HCT116 (cell line): ENCODE measurements around the gene RPL10A. TPM values are rescaled to one million over a fixed set of nuclear protein-coding genes. Genes with fewer than 3 reads are reported as not detected.
A peak's percentile ranks its signal among the peaks of the same experiment; 100 is the strongest.

Experiments used
- ATAC-seq: fragments of 200-7000 bp; cut with Tn5 transposase; 2 replicates; pipeline ENCODE4 v1.9.1; 2020; ENCODE audit warnings: mild to moderate bottlenecking, moderate library complexity
- BruUV-seq: library from RNA; stranded (reverse); fragments of 400-500 nt; replicated peaks from 2 replicates; lab custom pipeline; 2021; lab: Mats Ljungman, UMichigan
- CTCF ChIA-PET: fragments of 300-600 bp; sonication (Branson Sonifier 250); formaldehyde crosslinking; loops from one replicate; lab custom pipeline; 2021; ENCODE audit warnings: antibody characterized with exemption; lab: Charles Lee
- POLR2A ChIA-PET: fragments of 300-600, 350-600 bp; sonication (Branson Sonifier 250); formaldehyde crosslinking; loops from one replicate; lab custom pipeline; 2021; ENCODE audit warnings: antibody characterized with exemption; lab: Charles Lee
- RAD21 ChIA-PET, 2 experiments: fragments of 300-600 bp; sonication (Branson Sonifier 250); formaldehyde crosslinking; loops; one replicate each; lab custom pipeline; 2023; ENCODE audit warnings: low total read pairs in 2 of 2; ENCODE audit not compliant: uncharacterized antibody in 2 of 2, unreplicated experiment in 2 of 2, low non-redundant PET in 1 of 2; lab: Charles Lee
- DNase-seq: peaks from one replicate; pipeline ENCODE4 v3.0.0-alpha.2; 2010; ENCODE audit warnings: low read depth, low spot score
- H2AFZ ChIP-seq: fragments of 200-600 bp; shearing (Covaris generic), sonication (generic); 2 replicates; pipeline ENCODE4 v1.6.1; 2017; ENCODE audit warnings: low read depth, mixed run types, mixed read lengths, antibody characterized with exemption, low read length; ENCODE audit not compliant: poor library complexity, severe bottlenecking
- H3K27ac ChIP-seq: 2 replicates; pipeline ENCODE4 v1.5.1; 2012; ENCODE audit warnings: low read depth, low read length
- H3K27me3 ChIP-seq: fragments of 200-600 bp; sonication (generic); 2 replicates; pipeline ENCODE4 v1.6.1; 2016; ENCODE audit warnings: mixed run types, low read length, mixed read lengths; ENCODE audit not compliant: insufficient read depth
- H3K36me3 ChIP-seq, 2 experiments: fragments of 200-500 bp in 1 of 2; fragments of 200-600 bp in 1 of 2; sonication (Bioruptor generic) in 1 of 2; sonication (generic) in 1 of 2; 2 replicates each; pipeline versions ENCODE4 v1.5.1 to v1.6.1; 2014 to 2016; ENCODE audit warnings: low read length in 2 of 2, inconsistent platforms in 1 of 2, mixed read lengths in 1 of 2, mixed run types in 1 of 2; ENCODE audit not compliant: insufficient read depth in 2 of 2, control insufficient read depth in 1 of 2
- H3K4me1 ChIP-seq, 2 experiments: fragments of 200-600 bp in 1 of 2; sonication (generic) in 1 of 2; 2 replicates each; pipeline versions ENCODE4 v1.5.1 to v1.6.1; 2012 to 2017; ENCODE audit warnings: low read length in 2 of 2, inconsistent platforms in 1 of 2, mild to moderate bottlenecking in 1 of 2, mixed read lengths in 1 of 2, mixed run types in 1 of 2, moderate library complexity in 1 of 2; ENCODE audit not compliant: insufficient read depth in 2 of 2, control insufficient read depth in 1 of 2
- H3K4me2 ChIP-seq: fragments of 200-600 bp; sonication (generic); 2 replicates; pipeline ENCODE4 v1.6.1; 2017; ENCODE audit warnings: mixed run types, low read length, mixed read lengths
- H3K4me3 ChIP-seq, 2 experiments: fragments of 200-600 bp in 1 of 2; sonication (generic) in 1 of 2; replicated peaks in 1 of 2; 2 replicates each; pipeline ENCODE4 v1.5.1; 2011 to 2016; ENCODE audit warnings: low read length in 2 of 2, control low read depth in 1 of 2, low read depth in 1 of 2, mild to moderate bottlenecking in 1 of 2, mixed read lengths in 1 of 2, mixed run types in 1 of 2
- H3K79me2 ChIP-seq: fragments of 200-600 bp; sonication (generic); 2 replicates; pipeline ENCODE4 v1.6.1; 2017; ENCODE audit warnings: mild to moderate bottlenecking, mixed run types, low read length, moderate library complexity, mixed read lengths; ENCODE audit not compliant: insufficient read depth
- H3K9ac ChIP-seq: fragments of 200-600 bp; sonication (generic); 2 replicates; pipeline ENCODE4 v1.6.1; 2016; ENCODE audit warnings: low read length, mixed read lengths
- H3K9me2 ChIP-seq: fragments of 200-600 bp; sonication (generic), shearing (Covaris generic); 2 replicates; pipeline ENCODE4 v1.6.1; 2017; ENCODE audit warnings: mixed run types, mild to moderate bottlenecking, moderate library complexity; ENCODE audit not compliant: insufficient read depth
- H3K9me3 ChIP-seq, 2 experiments: fragments of 200-500 bp in 1 of 2; fragments of 200-600 bp in 1 of 2; sonication (Bioruptor generic) in 1 of 2; sonication (generic) in 1 of 2; 2 replicates each; pipeline ENCODE4 v1.6.1; 2014 to 2017; ENCODE audit warnings: low read length in 2 of 2, mixed read lengths in 2 of 2, inconsistent platforms in 1 of 2, low read depth in 1 of 2, mild to moderate bottlenecking in 1 of 2, mixed run types in 1 of 2, moderate library complexity in 1 of 2; ENCODE audit not compliant: control insufficient read depth in 1 of 2, insufficient read depth in 1 of 2
- H4K20me1 ChIP-seq: fragments of 200-600 bp; sonication (generic), shearing (Covaris generic); 2 replicates; pipeline ENCODE4 v1.6.1; 2017; ENCODE audit warnings: mixed run types, mild to moderate bottlenecking, moderate library complexity; ENCODE audit not compliant: insufficient read depth
- CEBPB ChIP-seq: IDR thresholded peaks from 2 replicates; pipeline ENCODE4 v1.6.1; 2012; ENCODE audit warnings: low read depth
- ELF1 ChIP-seq: IDR thresholded peaks from 2 replicates; pipeline ENCODE4 v1.6.1; 2012; ENCODE audit warnings: low read depth, borderline replicate concordance
- FOSL1 ChIP-seq: IDR thresholded peaks from 2 replicates; pipeline ENCODE4 v1.6.1; 2012; ENCODE audit warnings: low read depth
- JUND ChIP-seq: IDR thresholded peaks from 2 replicates; pipeline ENCODE4 v1.6.1; 2012
- POLR2A ChIP-seq: IDR thresholded peaks from 2 replicates; pipeline ENCODE4 v1.7.0; 2011; ENCODE audit warnings: borderline replicate concordance; ENCODE audit not compliant: insufficient read depth, insufficient read length; ENCODE audit errors: extremely low read depth
- SP1 ChIP-seq: IDR thresholded peaks from 2 replicates; pipeline ENCODE4 v1.6.1; 2012; ENCODE audit warnings: low read depth
- TCF7L2 ChIP-seq: IDR thresholded peaks from 2 replicates; pipeline ENCODE4 v1.7.0; 2011; ENCODE audit warnings: borderline replicate concordance, inconsistent platforms; ENCODE audit not compliant: insufficient read depth, insufficient read length; ENCODE audit errors: extremely low read depth
- YY1 ChIP-seq: IDR thresholded peaks from 2 replicates; pipeline ENCODE4 v1.6.1; 2011; ENCODE audit warnings: low read length, low read depth, moderate library complexity, mild to moderate bottlenecking; ENCODE audit not compliant: insufficient replicate concordance; ENCODE audit errors: extremely low read depth
- ZFX ChIP-seq: fragments of 450-650 bp; IDR thresholded peaks from 2 replicates; pipeline ENCODE4 v1.6.1; 2017
- intact Hi-C: fragments of 100-400 bp; cut with micrococcal nuclease; formaldehyde crosslinking; loops from 2 replicates; pipeline ENCODE4 v1.10.0; 2022
- total RNA-seq: library from RNA; stranded (reverse); gene quantifications from one replicate; pipeline ENCODE4 v1.2.1, GENCODE V29; 2021; ENCODE audit not compliant: unreplicated experiment
- TF ChIP-seq, protein P1 (sequence below): IDR thresholded peaks from 2 replicates; pipeline ENCODE4 v1.6.1; 2012; ENCODE audit warnings: low read depth
- TF ChIP-seq, protein P2 (sequence below): IDR thresholded peaks from 2 replicates; pipeline ENCODE4 v1.6.1; 2012
- TF ChIP-seq, protein P3 (sequence below), 3 experiments: fragments of 200-600 bp in 1 of 3; sonication (generic) in 1 of 3; IDR thresholded peaks in 2 of 3; conservative IDR thresholded peaks in 1 of 3; 2 replicates each; pipeline ENCODE4 v1.5.1; 2012 to 2017; ENCODE audit warnings: low read depth in 2 of 3, low read length in 2 of 3, antibody characterized with exemption in 1 of 3, borderline replicate concordance in 1 of 3, control low read depth in 1 of 3, mild to moderate bottlenecking in 1 of 3, mixed read lengths in 1 of 3, mixed run types in 1 of 3, moderate library complexity in 1 of 3; ENCODE audit not compliant: insufficient read depth in 1 of 3
- TF ChIP-seq, protein P4 (sequence below): IDR thresholded peaks from 2 replicates; pipeline ENCODE4 v1.6.1; 2011; ENCODE audit warnings: mild to moderate bottlenecking, low read length, moderate library complexity; ENCODE audit not compliant: insufficient replicate concordance; ENCODE audit errors: extremely low read depth

The RPL10A gene
- total RNA-seq, 1 experiment from 2014 or later, result 1,981 TPM

DNA sequence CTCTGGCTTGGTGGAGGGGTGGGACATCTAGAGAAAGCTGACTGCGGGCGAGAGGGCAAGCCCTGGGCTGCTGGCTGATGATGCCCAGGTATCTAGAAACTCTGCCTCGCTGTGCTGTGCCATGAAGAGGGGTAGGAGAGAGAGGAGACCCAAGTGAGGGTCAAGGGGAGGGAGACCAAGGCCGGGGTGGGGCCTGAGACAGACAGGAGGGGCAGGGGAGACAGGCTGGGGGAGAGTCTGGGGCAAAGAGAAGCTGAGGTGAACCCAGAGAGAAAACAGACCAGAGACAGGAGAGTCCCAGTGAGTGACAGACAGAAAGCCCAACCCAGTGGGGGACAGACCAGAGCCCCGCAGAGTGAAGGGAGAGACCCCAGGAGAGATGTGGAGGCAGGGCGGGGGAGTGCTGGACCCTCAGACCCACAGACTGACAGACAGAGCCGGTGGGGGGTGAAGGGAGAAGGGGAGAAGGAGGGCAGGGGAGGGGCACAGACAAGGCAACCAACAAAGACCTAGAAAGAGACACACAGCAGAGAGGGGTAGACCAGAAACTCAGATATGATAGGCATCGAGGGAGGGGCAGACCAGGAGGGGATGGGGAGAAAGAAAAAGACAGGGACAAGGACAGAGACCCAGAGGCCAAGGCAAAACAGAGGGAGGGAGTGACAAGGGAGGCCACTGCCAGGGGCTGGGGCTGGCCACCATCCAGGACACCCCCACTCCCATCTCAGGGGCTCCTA lies 22.8 kb downstream of the RPL10A start:
- Histone ChIP-seq H3K9me3 (no peaks in the 10 kb centered on the region), H3K79me2 (peaks cover 68% of the 10 kb centered on the region), H3K27ac (no peak overlapping the region), H3K4me1 (peaks cover 61 to 80% of the 10 kb centered on the region in 2 experiments), H2AFZ (no peak overlapping the region), H3K9me2 (no peaks in the 10 kb centered on the region), H4K20me1 (no peaks in the 10 kb centered on the region), H3K4me3 (no peak overlapping the region), H3K9ac (0 out of 2 replicates have a peak overlapping the region, but pooled peaks have one; percentile 14), H3K27me3 (no peaks in the 10 kb centered on the region), H3K36me3 (no peaks in the 10 kb centered on the region), H3K4me2 (peak overlapping the region; percentile 21; the same call in 1 of the 2 replicates)
- BruUV-seq, result no TSS peak
- DNase-seq (no peak), ATAC-seq (no peak)
- intact Hi-C loops, result no loop called here
- CTCF ChIA-PET, result no interaction called here
- RAD21 ChIA-PET, result no interaction called here
- TF ChIP-seq TCF7L2, result no peak
- no peak for TF ChIP-seq FOSL1
- TF ChIP-seq POLR2A, result no peak
- TF ChIP-seq CEBPB, result no peak
- no peak for TF ChIP-seq JUND
- no peak for TF ChIP-seq ELF1
- TF ChIP-seq SP1, result no peak
- TF ChIP-seq, protein P1, sequence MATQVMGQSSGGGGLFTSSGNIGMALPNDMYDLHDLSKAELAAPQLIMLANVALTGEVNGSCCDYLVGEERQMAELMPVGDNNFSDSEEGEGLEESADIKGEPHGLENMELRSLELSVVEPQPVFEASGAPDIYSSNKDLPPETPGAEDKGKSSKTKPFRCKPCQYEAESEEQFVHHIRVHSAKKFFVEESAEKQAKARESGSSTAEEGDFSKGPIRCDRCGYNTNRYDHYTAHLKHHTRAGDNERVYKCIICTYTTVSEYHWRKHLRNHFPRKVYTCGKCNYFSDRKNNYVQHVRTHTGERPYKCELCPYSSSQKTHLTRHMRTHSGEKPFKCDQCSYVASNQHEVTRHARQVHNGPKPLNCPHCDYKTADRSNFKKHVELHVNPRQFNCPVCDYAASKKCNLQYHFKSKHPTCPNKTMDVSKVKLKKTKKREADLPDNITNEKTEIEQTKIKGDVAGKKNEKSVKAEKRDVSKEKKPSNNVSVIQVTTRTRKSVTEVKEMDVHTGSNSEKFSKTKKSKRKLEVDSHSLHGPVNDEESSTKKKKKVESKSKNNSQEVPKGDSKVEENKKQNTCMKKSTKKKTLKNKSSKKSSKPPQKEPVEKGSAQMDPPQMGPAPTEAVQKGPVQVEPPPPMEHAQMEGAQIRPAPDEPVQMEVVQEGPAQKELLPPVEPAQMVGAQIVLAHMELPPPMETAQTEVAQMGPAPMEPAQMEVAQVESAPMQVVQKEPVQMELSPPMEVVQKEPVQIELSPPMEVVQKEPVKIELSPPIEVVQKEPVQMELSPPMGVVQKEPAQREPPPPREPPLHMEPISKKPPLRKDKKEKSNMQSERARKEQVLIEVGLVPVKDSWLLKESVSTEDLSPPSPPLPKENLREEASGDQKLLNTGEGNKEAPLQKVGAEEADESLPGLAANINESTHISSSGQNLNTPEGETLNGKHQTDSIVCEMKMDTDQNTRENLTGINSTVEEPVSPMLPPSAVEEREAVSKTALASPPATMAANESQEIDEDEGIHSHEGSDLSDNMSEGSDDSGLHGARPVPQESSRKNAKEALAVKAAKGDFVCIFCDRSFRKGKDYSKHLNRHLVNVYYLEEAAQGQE, result no peak
- TF ChIP-seq ZFX, result no peak
- TF ChIP-seq YY1, result no peak
- TF ChIP-seq, protein P2, sequence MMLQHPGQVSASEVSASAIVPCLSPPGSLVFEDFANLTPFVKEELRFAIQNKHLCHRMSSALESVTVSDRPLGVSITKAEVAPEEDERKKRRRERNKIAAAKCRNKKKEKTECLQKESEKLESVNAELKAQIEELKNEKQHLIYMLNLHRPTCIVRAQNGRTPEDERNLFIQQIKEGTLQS, result no peak
- TF ChIP-seq, protein P3, sequence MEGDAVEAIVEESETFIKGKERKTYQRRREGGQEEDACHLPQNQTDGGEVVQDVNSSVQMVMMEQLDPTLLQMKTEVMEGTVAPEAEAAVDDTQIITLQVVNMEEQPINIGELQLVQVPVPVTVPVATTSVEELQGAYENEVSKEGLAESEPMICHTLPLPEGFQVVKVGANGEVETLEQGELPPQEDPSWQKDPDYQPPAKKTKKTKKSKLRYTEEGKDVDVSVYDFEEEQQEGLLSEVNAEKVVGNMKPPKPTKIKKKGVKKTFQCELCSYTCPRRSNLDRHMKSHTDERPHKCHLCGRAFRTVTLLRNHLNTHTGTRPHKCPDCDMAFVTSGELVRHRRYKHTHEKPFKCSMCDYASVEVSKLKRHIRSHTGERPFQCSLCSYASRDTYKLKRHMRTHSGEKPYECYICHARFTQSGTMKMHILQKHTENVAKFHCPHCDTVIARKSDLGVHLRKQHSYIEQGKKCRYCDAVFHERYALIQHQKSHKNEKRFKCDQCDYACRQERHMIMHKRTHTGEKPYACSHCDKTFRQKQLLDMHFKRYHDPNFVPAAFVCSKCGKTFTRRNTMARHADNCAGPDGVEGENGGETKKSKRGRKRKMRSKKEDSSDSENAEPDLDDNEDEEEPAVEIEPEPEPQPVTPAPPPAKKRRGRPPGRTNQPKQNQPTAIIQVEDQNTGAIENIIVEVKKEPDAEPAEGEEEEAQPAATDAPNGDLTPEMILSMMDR (IDR thresholded peaks at IDR 0.05 in 2 of 3, conservative IDR thresholded peaks at IDR 0.05 in 1 of 3; ENCODE audit: borderline replicate concordance in 1 of 3, insufficient read depth in 1 of 3, low read depth in 2 of 3, low read length in 2 of 3), result no peak
- TF ChIP-seq, protein P4, sequence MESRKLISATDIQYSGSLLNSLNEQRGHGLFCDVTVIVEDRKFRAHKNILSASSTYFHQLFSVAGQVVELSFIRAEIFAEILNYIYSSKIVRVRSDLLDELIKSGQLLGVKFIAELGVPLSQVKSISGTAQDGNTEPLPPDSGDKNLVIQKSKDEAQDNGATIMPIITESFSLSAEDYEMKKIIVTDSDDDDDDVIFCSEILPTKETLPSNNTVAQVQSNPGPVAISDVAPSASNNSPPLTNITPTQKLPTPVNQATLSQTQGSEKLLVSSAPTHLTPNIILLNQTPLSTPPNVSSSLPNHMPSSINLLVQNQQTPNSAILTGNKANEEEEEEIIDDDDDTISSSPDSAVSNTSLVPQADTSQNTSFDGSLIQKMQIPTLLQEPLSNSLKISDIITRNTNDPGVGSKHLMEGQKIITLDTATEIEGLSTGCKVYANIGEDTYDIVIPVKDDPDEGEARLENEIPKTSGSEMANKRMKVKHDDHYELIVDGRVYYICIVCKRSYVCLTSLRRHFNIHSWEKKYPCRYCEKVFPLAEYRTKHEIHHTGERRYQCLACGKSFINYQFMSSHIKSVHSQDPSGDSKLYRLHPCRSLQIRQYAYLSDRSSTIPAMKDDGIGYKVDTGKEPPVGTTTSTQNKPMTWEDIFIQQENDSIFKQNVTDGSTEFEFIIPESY, result no peak
- POLR2A ChIA-PET, result interaction anchor here (1.4 kb wide), 1 partner anchor 9 kb away, joined by 3 read pairs; no protein-coding TSS in a partner anchor
